Panc1 (cell line): ENCODE measurements around the gene AKAP17A. TPM values are rescaled to one million over a fixed set of nuclear protein-coding genes. Genes with fewer than 3 reads are reported as not detected.
"Not testable (repeated sequence)": the region's sequence is repeated elsewhere in the genome, so short reads cannot be mapped to it uniquely, and the experiment has no call there.

ENCODE experiments used
- ATAC-seq: fragments of 200-7000 bp; cut with Tn5 transposase; 2 replicates; pipeline ENCODE4 v1.9.1; 2020; ENCODE audit warnings: mild to moderate bottlenecking, moderate library complexity
- BruUV-seq: library from RNA; stranded (reverse); fragments of 400-500 nt; replicated peaks from 2 replicates; lab custom pipeline; 2021; lab: Mats Ljungman, UMichigan
- CTCF ChIA-PET: fragments of 300-600 bp; sonication (Branson Sonifier 250); formaldehyde crosslinking; loops from one replicate; lab custom pipeline; 2022; ENCODE audit warnings: antibody characterized with exemption; lab: Charles Lee
- POLR2A ChIA-PET: fragments of 300-600 bp; sonication (Branson Sonifier 250); formaldehyde crosslinking; loops from one replicate; lab custom pipeline; 2022; ENCODE audit warnings: antibody characterized with exemption; lab: Charles Lee
- DNase-seq: peaks from one replicate; pipeline ENCODE4 v3.0.0-alpha.2; 2010; ENCODE audit warnings: low read depth, low spot score
- H3K27ac ChIP-seq: 2 replicates; pipeline ENCODE4 v1.5.1; 2011; ENCODE audit warnings: mild to moderate bottlenecking, low read length, inconsistent platforms
- H3K27me3 ChIP-seq: fragments of 200-500 bp; sonication (Bioruptor generic); 2 replicates; pipeline ENCODE4 v1.6.0; 2014; ENCODE audit warnings: low read length, inconsistent platforms; ENCODE audit not compliant: control insufficient read depth, insufficient read depth
- H3K36me3 ChIP-seq: fragments of 200-500 bp; sonication (Bioruptor generic); 2 replicates; pipeline ENCODE4 v1.5.1; 2014; ENCODE audit warnings: inconsistent platforms, mild to moderate bottlenecking, low read length, moderate library complexity; ENCODE audit not compliant: control insufficient read depth, insufficient read depth
- H3K4me1 ChIP-seq: 2 replicates; pipeline ENCODE4 v1.5.1; 2011; ENCODE audit warnings: inconsistent platforms, mild to moderate bottlenecking, low read length, moderate library complexity; ENCODE audit not compliant: control insufficient read depth, insufficient read depth
- H3K4me3 ChIP-seq, 2 experiments: 2 replicates each; pipeline ENCODE4 v1.5.1; 2011 to 2012; ENCODE audit warnings: low read depth in 2 of 2, low read length in 2 of 2, mild to moderate bottlenecking in 2 of 2, inconsistent platforms in 1 of 2, moderate library complexity in 1 of 2
- H3K9me3 ChIP-seq: fragments of 200-500 bp; sonication (Bioruptor generic); 2 replicates; pipeline ENCODE4 v1.5.1; 2014; ENCODE audit warnings: low read depth, mild to moderate bottlenecking, inconsistent platforms, low read length, moderate library complexity; ENCODE audit not compliant: control insufficient read depth, insufficient read depth
- POLR2AphosphoS5 ChIP-seq: IDR thresholded peaks from 2 replicates; pipeline ENCODE4 v1.6.1; 2012; ENCODE audit warnings: mild to moderate bottlenecking, low read depth, low read length, moderate library complexity
- SIN3A ChIP-seq: IDR thresholded peaks from 2 replicates; pipeline ENCODE4 v1.6.1; 2012; ENCODE audit warnings: low read depth, mild to moderate bottlenecking, low read length, moderate library complexity, borderline replicate concordance; ENCODE audit not compliant: insufficient read depth
- TCF7L2 ChIP-seq: IDR thresholded peaks from 2 replicates; pipeline ENCODE4 v1.6.1; 2011; ENCODE audit warnings: mild to moderate bottlenecking, low read depth, low read length, inconsistent platforms
- in situ Hi-C: cut with HindIII; loops from 2 replicates; pipeline ENCODE4 v1.10.0; 2016; ENCODE audit warnings: low sequenced_read_pairs, low pct_unique_long_range_greater_than_20kb
- intact Hi-C: fragments of 100-400 bp; cut with micrococcal nuclease; formaldehyde crosslinking; loops from one replicate; pipeline ENCODE4 v1.10.0; 2022; ENCODE audit not compliant: unreplicated experiment
- total RNA-seq: library from RNA; stranded (reverse); gene quantifications from one replicate; pipeline ENCODE4 v1.2.1, GENCODE V29; 2021; ENCODE audit not compliant: unreplicated experiment
- TF ChIP-seq, protein P1 (sequence below): fragments of 450-650 bp; IDR thresholded peaks from 2 replicates; pipeline ENCODE4 v1.5.1; 2017; ENCODE audit warnings: mild to moderate bottlenecking
- TF ChIP-seq, protein P2 (sequence below), 2 experiments: IDR thresholded peaks; 2 replicates each; pipeline ENCODE4 v1.6.1; 2011 to 2012; ENCODE audit warnings: low read depth in 2 of 2, control low read depth in 1 of 2, low read length in 1 of 2, mild to moderate bottlenecking in 1 of 2, moderate library complexity in 1 of 2; ENCODE audit not compliant: insufficient read depth in 1 of 2

AKAP17A gene
- total RNA-seq, 1 experiment from 2014 or later = 22.1 TPM

DNA sequence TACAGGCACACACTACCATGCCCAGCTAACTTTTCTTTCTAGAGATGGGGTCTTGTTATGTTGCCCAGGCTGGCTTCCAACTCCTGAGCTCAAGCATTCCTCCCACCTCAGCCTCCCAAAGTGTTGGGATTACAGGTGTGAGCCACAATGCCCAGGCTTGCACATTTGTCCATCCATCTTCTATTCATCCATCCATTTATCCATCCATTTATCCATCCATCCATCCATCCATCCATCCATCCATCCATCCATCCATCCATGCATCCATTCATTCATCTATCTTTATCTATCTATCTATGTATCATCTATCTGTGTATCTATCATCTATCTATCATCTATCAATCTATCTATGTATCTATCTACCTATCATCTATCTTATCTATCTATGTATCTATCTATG lies 34.0 kb upstream of the AKAP17A start:
- POLR2A ChIA-PET, H3K27me3 ChIP-seq, DNase-seq, BruUV-seq, ATAC-seq, H3K4me1 ChIP-seq, H3K36me3 ChIP-seq, in situ Hi-C loops, intact Hi-C loops, CTCF ChIA-PET, H3K4me3 ChIP-seq, H3K27ac ChIP-seq, H3K9me3 ChIP-seq: not testable (repeated sequence)

DNA sequence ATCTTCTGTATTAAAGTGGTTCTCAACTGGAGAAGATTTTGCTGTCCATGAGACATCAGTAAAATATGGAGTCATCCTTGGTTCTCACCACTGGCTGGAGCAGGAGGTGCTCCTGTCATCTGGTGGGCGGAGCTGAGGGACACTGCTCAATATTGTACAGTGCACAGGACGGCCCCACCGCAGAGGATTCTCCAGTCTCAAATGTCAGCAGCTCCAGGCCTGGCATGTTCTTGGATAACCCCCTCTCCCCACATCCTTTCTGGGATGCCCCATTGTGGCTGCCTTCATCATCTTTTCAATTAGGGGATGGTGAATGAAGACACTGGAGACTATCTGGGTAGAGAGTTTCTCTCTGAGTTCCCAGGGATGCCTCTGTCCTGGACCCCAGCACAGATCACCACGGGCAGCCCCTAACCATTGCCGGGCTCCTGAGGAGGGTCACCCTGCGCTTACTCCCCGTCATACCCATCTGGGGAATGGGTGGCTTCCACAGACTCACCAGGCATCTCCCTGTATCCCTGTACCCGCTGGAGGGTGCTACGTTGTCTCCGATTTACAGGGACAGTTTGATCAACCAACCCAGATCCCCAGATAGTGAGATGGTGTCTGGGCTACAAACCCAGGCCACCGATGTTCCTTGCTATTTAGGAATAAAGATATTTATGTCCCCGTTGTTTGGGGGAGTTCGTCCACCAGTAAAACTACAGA lies 32.5 kb upstream of the AKAP17A start:
- no TSS peak for BruUV-seq
- Histone ChIP-seq H3K4me1 (no peaks in the 10 kb centered on the region), H3K36me3 (no peaks in the 10 kb centered on the region), H3K27me3 (no peaks in the 10 kb centered on the region), H3K9me3 (no peaks in the 10 kb centered on the region), H3K4me3 (no peak overlapping the region), H3K27ac (no peak overlapping the region)
- ATAC-seq = no peak
- TF ChIP-seq POLR2AphosphoS5 (no peak), SIN3A (no peak), TCF7L2 (no peak)
- TF ChIP-seq, protein P1, sequence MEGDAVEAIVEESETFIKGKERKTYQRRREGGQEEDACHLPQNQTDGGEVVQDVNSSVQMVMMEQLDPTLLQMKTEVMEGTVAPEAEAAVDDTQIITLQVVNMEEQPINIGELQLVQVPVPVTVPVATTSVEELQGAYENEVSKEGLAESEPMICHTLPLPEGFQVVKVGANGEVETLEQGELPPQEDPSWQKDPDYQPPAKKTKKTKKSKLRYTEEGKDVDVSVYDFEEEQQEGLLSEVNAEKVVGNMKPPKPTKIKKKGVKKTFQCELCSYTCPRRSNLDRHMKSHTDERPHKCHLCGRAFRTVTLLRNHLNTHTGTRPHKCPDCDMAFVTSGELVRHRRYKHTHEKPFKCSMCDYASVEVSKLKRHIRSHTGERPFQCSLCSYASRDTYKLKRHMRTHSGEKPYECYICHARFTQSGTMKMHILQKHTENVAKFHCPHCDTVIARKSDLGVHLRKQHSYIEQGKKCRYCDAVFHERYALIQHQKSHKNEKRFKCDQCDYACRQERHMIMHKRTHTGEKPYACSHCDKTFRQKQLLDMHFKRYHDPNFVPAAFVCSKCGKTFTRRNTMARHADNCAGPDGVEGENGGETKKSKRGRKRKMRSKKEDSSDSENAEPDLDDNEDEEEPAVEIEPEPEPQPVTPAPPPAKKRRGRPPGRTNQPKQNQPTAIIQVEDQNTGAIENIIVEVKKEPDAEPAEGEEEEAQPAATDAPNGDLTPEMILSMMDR = no peak
- TF ChIP-seq, protein P2, sequence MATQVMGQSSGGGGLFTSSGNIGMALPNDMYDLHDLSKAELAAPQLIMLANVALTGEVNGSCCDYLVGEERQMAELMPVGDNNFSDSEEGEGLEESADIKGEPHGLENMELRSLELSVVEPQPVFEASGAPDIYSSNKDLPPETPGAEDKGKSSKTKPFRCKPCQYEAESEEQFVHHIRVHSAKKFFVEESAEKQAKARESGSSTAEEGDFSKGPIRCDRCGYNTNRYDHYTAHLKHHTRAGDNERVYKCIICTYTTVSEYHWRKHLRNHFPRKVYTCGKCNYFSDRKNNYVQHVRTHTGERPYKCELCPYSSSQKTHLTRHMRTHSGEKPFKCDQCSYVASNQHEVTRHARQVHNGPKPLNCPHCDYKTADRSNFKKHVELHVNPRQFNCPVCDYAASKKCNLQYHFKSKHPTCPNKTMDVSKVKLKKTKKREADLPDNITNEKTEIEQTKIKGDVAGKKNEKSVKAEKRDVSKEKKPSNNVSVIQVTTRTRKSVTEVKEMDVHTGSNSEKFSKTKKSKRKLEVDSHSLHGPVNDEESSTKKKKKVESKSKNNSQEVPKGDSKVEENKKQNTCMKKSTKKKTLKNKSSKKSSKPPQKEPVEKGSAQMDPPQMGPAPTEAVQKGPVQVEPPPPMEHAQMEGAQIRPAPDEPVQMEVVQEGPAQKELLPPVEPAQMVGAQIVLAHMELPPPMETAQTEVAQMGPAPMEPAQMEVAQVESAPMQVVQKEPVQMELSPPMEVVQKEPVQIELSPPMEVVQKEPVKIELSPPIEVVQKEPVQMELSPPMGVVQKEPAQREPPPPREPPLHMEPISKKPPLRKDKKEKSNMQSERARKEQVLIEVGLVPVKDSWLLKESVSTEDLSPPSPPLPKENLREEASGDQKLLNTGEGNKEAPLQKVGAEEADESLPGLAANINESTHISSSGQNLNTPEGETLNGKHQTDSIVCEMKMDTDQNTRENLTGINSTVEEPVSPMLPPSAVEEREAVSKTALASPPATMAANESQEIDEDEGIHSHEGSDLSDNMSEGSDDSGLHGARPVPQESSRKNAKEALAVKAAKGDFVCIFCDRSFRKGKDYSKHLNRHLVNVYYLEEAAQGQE (IDR thresholded peaks at IDR 0.05; ENCODE audit: insufficient read depth in 1 of 2, low read depth in 2 of 2, low read length in 1 of 2) = no peak
- intact Hi-C loops = no loop called here
- DNase-seq = no peak
- ChIA-PET CTCF (no interaction called here), POLR2A (no interaction called here)
- in situ Hi-C loops = no loop called here

DNA sequence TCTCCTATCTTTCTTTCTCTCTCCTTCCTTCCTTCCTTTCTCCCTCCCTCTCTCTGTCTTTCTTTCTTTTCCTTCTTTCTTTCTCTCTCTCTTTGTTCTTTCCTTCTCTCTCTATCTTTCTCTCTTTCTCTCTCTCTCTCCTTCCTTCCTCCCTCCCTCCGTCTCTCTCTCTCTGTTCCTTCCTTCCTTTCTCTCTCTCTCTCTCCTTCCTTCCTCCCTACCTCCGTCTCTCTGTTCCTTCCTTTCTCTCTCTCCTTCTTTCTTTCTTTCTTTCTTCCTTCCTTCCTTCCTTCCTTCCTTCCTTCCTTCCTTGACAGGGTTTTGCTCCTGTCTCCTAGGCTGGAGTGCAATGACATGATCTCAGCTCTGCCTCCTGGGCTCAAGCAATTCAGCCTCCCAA lies 30.2 kb upstream of the AKAP17A start:
- ChIA-PET CTCF (no interaction called here), POLR2A (no interaction called here)
- no TSS peak for BruUV-seq
- no peaks in the 10 kb centered on the region for H3K27me3 ChIP-seq
- H3K4me3 ChIP-seq = no peak overlapping the region
- H3K4me1 ChIP-seq = no peaks in the 10 kb centered on the region
- no peak for ATAC-seq
- no peak for DNase-seq
- no peak overlapping the region for H3K27ac ChIP-seq
- no peaks in the 10 kb centered on the region for H3K36me3 ChIP-seq
- in situ Hi-C loops (no loop called here), intact Hi-C loops (no loop called here)
- TF ChIP-seq SIN3A (no peak), TCF7L2 (no peak), POLR2AphosphoS5 (no peak)
- TF ChIP-seq, protein P2 (IDR thresholded peaks at IDR 0.05; ENCODE audit: insufficient read depth in 1 of 2, low read depth in 2 of 2, low read length in 1 of 2) = no peak
- TF ChIP-seq, protein P1 = no peak
- no peaks in the 10 kb centered on the region for H3K9me3 ChIP-seq
